Left ventricle myocardium superior (tissue), 1 donor: ENCODE data around the gene CCL3. TPM values are rescaled to one million over a fixed set of nuclear protein-coding genes. Genes with fewer than 3 reads are reported as not detected.
A peak's percentile ranks its signal among the peaks of the same experiment; 100 is the strongest.
"Not testable (repeated sequence)": the region's sequence is repeated elsewhere in the genome, so short reads cannot be mapped to it uniquely, and the experiment has no call there.

Experiments used
- ATAC-seq: fragments of 200-7000 bp; cut with Tn5 transposase; one replicate; pipeline ENCODE4 v1.9.1; 2020; ENCODE audit warnings: mild to moderate bottlenecking, moderate library complexity
- DNase-seq: peaks from one replicate; pipeline ENCODE4 v3.0.0-alpha.2; 2020
- intact Hi-C: fragments of 100-400 bp; cut with micrococcal nuclease; formaldehyde crosslinking; loops from one replicate; pipeline ENCODE4 v1.11.0; 2022
- total RNA-seq: library from RNA; stranded (reverse); fragmentation: NEBNext Ultra II Directional; extraction: Animal tissue kit (Norgen Biotek cat#: 25700); gene quantifications from one replicate; pipeline ENCODE4 v1.2.1, GENCODE V29; 2021
- donor health status: DM: no; HTN: yes; CAD: no; lungs with severe emphysema.

The CCL3 gene
- total RNA-seq, 1 donor from 2014 or later: not detected

- DNase-seq: no peak
- intact Hi-C loops: no loop called here
- no peak for ATAC-seq
Observed at GRCh38 chr17:36089339-36089865, 541 bp downstream of the CCL3 start.

- ATAC-seq: peak; percentile 12
- intact Hi-C loops: no loop called here
- DNase-seq: no peak
Observed at GRCh38 chr17:36088670-36089338, 1.1 kb downstream of the CCL3 start.

- ATAC-seq, intact Hi-C loops, DNase-seq: not testable (repeated sequence)
Observed at GRCh38 chr17:36087897-36088572, 1.9 kb downstream of the CCL3 start.

- ATAC-seq, intact Hi-C loops: not testable (repeated sequence)
Observed at GRCh38 chr17:36087471-36087870, 2.5 kb downstream of the CCL3 start.

GRCh38 chr17:36086791-36087190 is 3.2 kb downstream of the CCL3 start:
- ATAC-seq: no peak
- intact Hi-C loops: no loop called here
- no peak for DNase-seq

More at GRCh38 chr17:36087471-36087870, 2.5 kb downstream of the CCL3 start:
- not testable (repeated sequence) for DNase-seq

- ATAC-seq (peak; percentile 76), DNase-seq (no peak)
- intact Hi-C loops: no loop called here
Observed at GRCh38 chr17:36085765-36086164, 4.2 kb downstream of the CCL3 start.

- intact Hi-C loops, DNase-seq, ATAC-seq: not testable (repeated sequence)
Observed at GRCh38 chr17:36083691-36084090, 6.3 kb downstream of the CCL3 start.

GRCh38 chr17:36082482-36083120 is 7.3 kb downstream of the CCL3 start:
- DNase-seq, intact Hi-C loops: not testable (repeated sequence)
- ATAC-seq: peak; percentile 90

GRCh38 chr17:36081681-36082471 is 8.1 kb downstream of the CCL3 start:
- ATAC-seq, DNase-seq, intact Hi-C loops: not testable (repeated sequence)

GRCh38 chr17:36074365-36074764 is 15.6 kb downstream of the CCL3 start:
- ATAC-seq: no peak
- intact Hi-C loops: loop anchor here (10.0 kb wide), 1 partner anchor 100 kb away; no protein-coding TSS in a partner anchor

GRCh38 chr17:36072431-36073121 is 17.4 kb downstream of the CCL3 start:
- intact Hi-C loops: loop anchor here (10.0 kb wide), 1 partner anchor 98 kb away; no protein-coding TSS in a partner anchor
- ATAC-seq (no peak), DNase-seq (peak; percentile 58)

More at GRCh38 chr17:36074365-36074764, 15.6 kb downstream of the CCL3 start:
- DNase-seq: no peak

- no peak for ATAC-seq
- intact Hi-C loops: loop anchor here (10.0 kb wide), 1 partner anchor 97 kb away; no protein-coding TSS in a partner anchor
- DNase-seq: no peak
Observed at GRCh38 chr17:36071751-36072150, 18.2 kb downstream of the CCL3 start.

- intact Hi-C loops: loop anchor here (10.0 kb wide), 1 partner anchor 96 kb away; no protein-coding TSS in a partner anchor
- ATAC-seq (no peak), DNase-seq (no peak)
Observed at GRCh38 chr17:36070427-36070826, 19.5 kb downstream of the CCL3 start.

- ATAC-seq (no peak), DNase-seq (no peak)
- intact Hi-C loops: no loop called here
Observed at GRCh38 chr17:36069136-36069535, 20.8 kb downstream of the CCL3 start.

GRCh38 chr17:36068524-36068923 is 21.4 kb downstream of the CCL3 start:
- ATAC-seq: no peak
- intact Hi-C loops: no loop called here
- DNase-seq: no peak

- no peak for DNase-seq
- intact Hi-C loops: no loop called here
- peak; percentile 33 for ATAC-seq
Observed at GRCh38 chr17:36066365-36066985, 23.5 kb downstream of the CCL3 start.

GRCh38 chr17:36063786-36064541 is 26.0 kb downstream of the CCL3 start, which contains the start of gene CCL18:
CCL18 (plus strand) TSS chr17:36064272; CDS start chr17:36064343, 71 bp downstream.
- intact Hi-C loops: no loop called here
- no peak for ATAC-seq
- no peak for DNase-seq
